HG03342 (cell line): ENCODE data around the gene CARD10.

Source experiments
- ATAC-seq: cut with Tn5 transposase; IDR thresholded peaks from one replicate; pipeline ENCODE4 v1.9.1; 2021; ENCODE audit warnings: mild to moderate bottlenecking, moderate library complexity; ENCODE audit not compliant: unreplicated experiment

The CARD10 gene

GRCh38 chr22:37443086-37443485, 76.1 kb downstream of the CARD10 start:
- no peak for ATAC-seq

GRCh38 chr22:37442537-37442936, 76.7 kb downstream of the CARD10 start:
- no peak for ATAC-seq

- no peak for ATAC-seq
Measured at GRCh38 chr22:37442135-37442534, 77.1 kb downstream of the CARD10 start.

- ATAC-seq = no peak
Measured at GRCh38 chr22:37440875-37441274, 78.3 kb downstream of the CARD10 start.
